GM19452 (cell line): ENCODE results near the gene CLIP1.
A peak's percentile ranks its signal among the peaks of the same experiment; 100 is the strongest.

ENCODE experiments used
- ATAC-seq: cut with Tn5 transposase; IDR thresholded peaks from one replicate; pipeline ENCODE4 v1.9.1; 2021; ENCODE audit not compliant: unreplicated experiment

CLIP1 gene

GRCh38 chr12:122318607-122319605 lies 103.6 kb downstream of the CLIP1 start:
- no peak for ATAC-seq

- no peak for ATAC-seq
Measured at GRCh38 chr12:122312926-122313325, 109.5 kb downstream of the CLIP1 start.

GRCh38 chr12:122311696-122312095 lies 110.8 kb downstream of the CLIP1 start:
- no peak for ATAC-seq

DNA sequence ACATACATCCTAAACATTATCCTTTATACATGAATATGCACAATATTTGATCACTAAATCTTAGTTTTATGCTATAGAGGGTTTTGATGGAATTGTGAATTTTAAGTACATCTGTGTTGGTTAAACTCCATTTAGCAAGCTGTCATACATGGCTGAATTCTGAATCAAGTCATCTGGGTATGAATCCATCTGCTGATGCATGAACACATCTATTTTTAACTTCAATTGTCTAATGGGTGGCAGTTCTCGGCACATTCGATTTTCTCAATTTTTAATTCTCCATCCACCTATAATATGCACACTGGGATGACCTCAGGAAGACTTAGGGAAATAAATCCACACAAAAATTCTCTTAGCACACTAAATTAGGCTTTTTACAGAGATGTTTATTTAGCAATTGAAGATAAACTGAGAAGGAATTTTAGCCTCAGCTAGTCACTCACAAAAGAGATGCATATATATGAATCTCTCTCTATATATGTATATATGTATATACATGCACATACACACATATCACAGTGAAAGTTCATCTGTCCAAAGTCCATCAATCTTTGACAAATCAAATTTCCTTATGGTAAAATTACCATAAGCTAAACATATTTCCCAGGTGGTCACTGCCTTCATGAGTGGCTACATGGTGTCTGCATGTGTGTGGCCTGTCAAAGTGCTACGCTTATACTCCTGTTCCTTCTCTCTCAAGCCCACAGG lies 111.7 kb downstream of the CLIP1 start:
- no peak for ATAC-seq

- no peak for ATAC-seq
Measured at GRCh38 chr12:122309564-122310121, 112.8 kb downstream of the CLIP1 start.

GRCh38 chr12:122308811-122309210 lies 113.7 kb downstream of the CLIP1 start:
- no peak for ATAC-seq

DNA sequence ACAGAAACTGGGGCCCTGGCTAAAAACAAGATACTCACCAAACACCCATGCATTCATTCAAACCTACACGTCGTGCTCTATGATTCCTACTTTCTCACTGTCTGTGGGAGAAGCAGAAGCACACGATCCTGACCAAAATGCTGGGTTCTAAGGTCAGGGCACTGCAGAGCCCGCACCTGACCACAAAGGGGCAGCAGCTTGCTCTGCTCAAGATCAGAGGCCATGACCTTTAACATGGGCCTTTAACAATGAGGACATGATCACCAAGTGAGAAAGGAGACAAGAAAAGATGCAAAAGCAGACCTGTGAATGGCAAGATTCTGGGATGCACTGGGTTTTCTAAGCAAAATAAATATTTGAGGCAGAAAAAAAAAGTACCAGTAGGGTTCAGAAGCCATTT lies 116.1 kb downstream of the CLIP1 start:
- no peak for ATAC-seq

DNA sequence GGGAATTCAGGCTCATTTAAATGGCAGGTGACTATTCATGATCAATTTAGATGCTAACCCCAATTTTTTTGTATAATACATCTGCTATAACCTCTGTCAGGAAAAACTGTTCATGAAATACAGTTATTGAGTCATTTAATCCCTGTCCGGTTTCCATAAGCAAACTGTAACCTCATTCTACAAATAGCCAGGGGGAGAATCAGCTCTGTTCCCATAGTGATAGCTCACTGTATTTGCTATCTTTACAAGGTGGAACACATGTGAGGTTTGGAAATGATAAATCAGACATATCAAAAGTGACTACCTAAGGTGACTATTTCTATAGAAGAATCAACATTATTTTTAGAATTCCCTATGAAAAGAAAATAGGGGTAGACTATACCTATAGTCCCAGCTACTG lies 117.5 kb downstream of the CLIP1 start:
- ATAC-seq = no peak

- no peak for ATAC-seq
Measured at GRCh38 chr12:122303068-122303467, 119.4 kb downstream of the CLIP1 start.

DNA sequence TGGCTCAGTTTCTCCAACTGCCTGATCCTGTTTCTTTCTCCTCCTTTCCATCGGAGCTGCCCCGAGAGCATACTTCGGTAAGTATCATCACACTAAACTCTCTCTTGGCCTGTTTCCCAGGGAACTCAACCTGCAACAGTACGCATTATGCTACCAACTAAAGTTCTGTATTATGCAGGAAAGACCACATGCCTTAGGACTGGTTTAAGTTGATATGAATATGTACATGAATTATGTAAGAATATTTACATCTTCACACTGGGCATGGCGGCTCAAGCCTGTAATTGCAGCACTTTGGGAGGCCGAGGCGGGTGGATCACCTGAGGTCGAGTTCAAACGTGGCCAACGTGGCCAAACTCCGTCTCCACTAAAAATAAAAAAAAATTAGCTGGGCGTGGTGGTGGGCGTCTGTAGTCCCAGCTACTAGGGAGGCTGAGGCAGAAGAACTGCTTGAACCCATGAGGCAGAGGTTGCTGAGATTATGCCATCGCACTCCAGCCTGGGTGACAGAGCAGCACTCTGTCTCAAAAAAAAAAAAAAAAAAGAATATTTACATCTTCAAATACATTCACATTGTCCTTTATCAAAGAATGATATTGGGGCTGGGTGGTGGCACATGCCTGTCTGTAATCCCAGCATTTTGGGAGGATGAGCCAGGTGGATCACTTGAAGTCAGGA lies 124.3 kb downstream of the CLIP1 start:
- no peak for ATAC-seq

DNA sequence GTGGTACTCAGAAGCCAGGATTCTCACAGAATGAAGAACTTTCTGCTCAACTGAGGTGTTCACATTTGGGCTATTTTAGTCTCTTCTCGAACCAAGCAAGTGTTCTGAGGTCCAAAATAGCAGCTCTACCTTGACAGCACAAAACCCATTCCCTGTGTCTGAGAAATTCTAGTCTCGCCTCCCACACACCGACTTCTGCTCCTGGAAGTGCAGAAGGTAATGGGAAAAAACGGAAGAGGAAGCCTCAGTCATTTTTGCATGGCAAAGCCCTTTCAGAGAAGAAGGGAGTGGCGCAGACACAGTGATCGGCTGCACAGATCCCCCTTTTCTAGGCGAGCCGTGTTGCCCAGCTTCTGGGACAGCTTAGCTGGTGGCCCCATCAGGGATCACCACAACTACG lies 125.0 kb downstream of the CLIP1 start:
- ATAC-seq = no peak

- ATAC-seq = no peak
Measured at GRCh38 chr12:122295877-122296276, 126.6 kb downstream of the CLIP1 start.

GRCh38 chr12:122293081-122293480 lies 129.4 kb downstream of the CLIP1 start:
- peak; percentile 87 for ATAC-seq

DNA sequence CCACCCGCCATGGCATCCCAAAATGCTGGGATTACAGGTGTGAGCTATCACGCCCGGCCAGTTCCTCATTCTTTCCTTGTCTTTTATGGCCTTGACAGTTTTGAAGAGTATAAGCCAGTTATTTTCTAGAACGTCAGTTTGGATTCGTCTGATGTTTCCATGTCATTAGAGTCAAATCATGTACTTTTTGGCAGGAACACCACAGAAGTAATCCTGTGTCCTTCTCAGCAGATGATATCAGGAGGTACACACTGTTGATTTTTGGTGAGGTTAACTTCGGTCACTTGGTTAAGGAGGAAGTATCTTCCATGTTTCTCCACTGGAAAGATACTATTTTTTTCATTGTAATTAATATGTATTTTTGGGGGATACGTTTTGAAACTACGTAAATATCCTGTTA lies 131.0 kb downstream of the CLIP1 start:
- ATAC-seq = no peak

DNA sequence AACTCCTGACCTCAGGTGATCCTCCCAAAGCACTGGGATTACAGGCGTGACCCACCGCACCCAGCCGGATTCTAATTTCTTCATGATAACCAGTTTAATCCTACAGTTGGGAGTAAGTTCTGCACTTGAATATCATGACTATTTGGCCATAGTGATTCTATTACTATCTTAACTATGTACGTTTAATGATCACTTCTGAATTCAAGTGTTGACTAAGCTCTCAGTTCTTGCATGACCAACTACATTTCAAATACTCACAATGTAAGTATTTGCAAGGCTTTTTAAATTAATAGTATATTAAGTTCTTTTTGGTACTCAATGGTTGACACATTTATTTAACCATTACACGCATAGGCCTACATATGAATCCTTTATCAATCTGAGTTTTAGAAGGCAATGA lies 138.8 kb downstream of the CLIP1 start:
- no peak for ATAC-seq

- ATAC-seq = no peak
Measured at GRCh38 chr12:122282061-122282460, 140.4 kb downstream of the CLIP1 start.

DNA sequence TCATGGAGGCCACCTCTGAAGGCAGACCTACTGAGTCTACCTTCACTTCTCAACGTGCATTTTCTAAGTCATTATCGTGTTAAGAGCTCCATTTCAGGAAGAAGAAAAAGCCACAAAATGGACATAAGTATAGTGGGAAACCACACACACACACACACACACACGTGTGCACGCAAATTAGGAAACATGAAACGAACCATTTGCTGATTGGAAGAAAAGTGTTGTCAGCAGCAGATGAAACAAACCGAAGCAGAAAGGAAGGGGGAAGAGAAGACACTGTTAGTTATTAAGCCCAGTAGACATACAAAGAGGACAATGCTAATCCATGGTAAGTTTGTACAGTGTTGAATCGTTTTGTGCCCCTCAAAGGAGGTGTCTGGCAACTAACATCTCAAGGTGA lies 146.2 kb downstream of the CLIP1 start:
- no peak for ATAC-seq

DNA sequence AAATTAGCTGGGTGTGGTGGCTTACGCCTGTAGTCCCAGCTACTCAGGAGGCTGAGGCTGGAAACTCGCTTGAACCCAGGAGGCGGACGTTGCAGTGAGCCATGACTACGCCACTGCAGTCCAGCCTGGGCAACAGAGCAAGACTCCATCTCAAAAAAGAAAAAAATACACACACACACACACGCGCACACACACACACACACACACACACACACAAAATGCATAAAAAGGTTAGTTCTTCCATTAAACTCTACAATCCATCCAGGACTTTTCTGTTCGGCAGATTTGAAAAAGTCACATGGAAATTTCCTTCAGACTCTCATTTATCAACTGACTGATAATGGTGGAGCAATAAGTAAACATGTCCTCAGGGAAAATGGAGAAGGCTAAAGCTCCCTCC lies 147.0 kb downstream of the CLIP1 start:
- ATAC-seq = no peak

GRCh38 chr12:122266230-122266901 lies 156.1 kb downstream of the CLIP1 start, which contains the start of gene VPS33A:
Gene VPS33A, minus strand, starts transcription at chr12:122266494. Its CDS starts 86 bp downstream, at chr12:122266408.
- ATAC-seq = peak; percentile 87

GRCh38 chr12:122265886-122266229 lies 156.6 kb downstream of the CLIP1 start:
- ATAC-seq = peak; percentile 19

- ATAC-seq = no peak
Measured at GRCh38 chr12:122265476-122265875, 157.0 kb downstream of the CLIP1 start.
